G401.6 (cell line): ENCODE data around the gene LRRFIP1.
"Not testable (repeated sequence)": the region's sequence is repeated elsewhere in the genome, so short reads cannot be mapped to it uniquely, and the experiment has no call there.

Source experiments
- FAIRE-seq: peaks from 2 replicates; lab custom pipeline; 2012; peaks lifted over from hg19 to GRCh38; lab: Jason Lieb, UNC

Gene LRRFIP1

GRCh38 chr2:237627441-237628246 lies at the start of gene LRRFIP1:
LRRFIP1 (plus strand) TSS chr2:237627587; CDS start chr2:237627645, 58 bp downstream.
- no peak for FAIRE-seq

DNA sequence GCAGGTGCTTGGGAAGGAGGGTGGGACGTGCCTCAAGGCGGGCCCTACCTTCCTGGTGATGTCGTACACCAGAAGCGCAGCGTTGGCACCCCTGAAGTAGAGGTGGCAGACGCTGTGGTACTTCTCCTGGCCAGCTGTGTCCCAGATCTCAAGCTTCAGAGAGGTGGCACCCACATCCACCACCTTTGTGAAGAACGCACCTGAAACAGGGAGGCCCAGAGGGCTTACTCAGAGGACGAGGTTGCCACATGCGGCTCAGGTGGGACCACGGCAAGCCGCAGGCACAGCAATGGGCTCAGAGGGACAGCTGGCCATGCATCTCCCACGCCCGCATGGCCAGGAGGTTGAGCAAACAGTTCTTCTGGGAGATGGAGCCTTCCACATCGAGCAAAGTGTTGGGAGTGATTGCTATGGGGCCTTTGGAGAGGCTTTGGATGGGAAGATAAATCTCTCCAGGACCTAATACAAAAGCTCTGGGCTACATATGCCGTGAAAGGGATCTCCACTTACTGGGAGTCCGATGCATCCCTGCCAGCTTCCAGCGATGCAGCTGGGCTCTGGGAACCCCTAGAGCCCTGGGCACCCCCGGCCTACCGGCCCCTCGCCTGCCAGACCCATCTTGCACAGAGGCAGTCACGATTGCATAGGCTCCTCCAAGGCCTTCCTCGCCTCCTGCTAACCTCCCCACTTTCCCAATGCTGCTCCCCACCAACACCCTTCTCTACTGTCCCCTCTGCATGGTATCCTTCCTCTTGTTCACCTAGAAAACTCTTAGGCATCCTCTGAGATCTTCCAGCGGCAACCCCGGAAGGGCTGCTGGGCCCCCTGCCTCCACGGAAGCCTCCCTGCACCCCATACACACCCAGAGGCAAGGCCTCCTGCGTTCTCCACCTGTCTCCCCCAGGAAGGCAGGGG lies 49.2 kb upstream of the LRRFIP1 start:
- FAIRE-seq = no peak

DNA sequence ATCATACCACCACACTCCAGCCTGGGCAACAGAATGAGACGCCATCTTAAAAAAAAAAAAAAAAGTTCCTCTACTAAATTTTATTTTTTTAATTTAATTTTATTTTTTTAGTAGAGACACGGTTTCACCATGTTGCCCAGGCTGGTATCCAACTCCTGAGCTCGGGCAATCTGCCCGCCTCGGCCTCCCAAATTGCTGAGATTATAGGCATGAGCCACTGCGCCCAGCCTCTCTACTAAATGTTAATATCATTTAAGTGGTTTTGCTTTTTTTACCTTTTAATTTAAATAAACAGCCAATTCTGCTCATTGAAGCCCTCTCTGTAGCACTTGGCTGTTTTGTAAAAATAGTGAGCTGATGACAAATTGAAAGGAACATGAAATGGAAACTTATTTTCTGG lies 46.1 kb upstream of the LRRFIP1 start:
- FAIRE-seq = no peak

DNA sequence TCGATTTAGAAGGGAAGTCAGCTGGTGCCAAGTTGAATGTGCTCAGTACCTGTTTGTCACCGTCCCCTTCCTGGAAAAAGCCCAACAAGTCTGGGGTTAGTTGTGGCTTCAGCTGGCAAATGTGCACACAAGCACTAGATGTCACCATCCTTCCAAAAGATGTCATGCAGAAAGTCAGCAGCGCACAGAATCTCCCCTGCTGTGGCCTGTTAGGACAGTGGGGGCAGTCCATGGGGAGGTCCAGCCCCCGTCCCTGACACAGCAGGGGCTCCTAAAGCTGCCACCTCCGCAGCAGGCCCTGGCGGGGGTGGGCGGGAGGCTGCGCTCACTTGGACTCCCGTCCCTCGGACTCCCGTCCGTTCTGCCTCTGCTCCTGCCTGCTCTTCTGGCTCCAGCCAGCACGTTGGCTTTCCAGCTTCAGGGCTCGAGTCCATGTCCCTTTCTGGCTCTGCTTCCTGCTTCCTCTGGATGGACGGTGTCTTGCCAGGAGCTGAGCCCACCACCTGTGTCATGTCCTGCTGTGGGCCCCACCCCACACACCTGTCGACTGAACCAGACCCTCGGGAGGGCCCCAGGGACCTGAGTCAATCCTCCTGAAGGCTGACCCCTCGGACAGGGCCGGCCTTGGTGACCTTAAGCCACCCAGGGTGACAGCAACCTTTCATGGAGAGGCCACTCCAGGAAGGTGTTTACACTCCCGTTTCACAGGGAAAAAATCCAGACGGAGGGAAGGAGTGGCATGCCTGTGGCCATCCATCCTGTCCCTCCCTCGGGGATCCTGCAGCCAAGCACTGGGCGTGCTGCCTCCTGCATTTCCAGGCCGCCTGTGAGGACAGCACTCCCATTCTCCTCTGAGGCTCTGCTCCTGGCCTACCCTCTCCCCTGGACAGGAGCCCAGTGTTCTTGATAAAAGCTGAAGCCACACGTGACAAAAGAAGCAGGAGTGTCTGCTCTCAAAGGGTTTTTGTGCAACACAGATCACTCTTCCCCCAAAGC lies 45.3 kb upstream of the LRRFIP1 start:
- FAIRE-seq = no peak

DNA sequence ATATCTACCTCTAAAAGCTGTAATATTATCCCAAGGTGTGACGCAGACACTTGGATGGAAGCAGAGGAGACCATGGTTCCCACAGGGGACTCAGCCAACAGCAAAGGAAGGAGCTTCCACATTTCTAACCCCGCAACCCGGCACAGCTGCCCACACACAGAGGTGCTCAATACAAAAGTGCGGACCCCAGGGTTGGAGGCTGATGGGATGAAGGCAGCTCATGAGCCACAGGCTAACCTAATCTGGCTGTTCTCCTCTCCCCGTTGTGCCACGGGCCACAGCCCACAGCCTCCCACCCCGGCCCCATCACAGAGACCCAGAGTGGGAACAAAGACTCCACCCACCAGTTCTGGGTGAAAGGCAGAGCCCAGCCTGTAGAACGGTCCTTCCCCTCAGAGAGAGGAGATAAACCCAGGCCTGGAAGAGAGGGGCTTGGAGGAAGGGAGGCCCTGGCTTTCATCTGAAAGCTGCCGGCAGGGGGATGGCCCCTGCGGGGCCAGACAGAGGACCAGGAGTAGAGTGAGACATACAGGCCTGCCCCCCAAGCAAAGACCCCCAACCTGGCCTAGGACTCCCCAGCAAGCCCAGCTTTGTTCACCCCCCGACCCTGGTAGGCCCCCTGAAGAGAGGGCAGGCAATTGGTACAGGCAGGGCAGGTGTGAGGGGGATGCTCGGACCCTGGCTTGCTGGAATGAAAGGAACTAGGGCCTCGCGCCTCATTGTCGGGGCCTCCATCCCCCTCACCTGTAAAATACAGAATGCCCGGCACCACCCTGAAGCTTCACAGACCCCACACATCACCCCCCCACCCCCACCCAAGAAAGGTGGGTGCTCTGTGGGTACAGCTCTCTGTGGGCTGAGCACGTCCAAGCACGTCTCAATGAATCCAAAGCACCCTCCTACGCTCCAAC lies 43.7 kb upstream of the LRRFIP1 start:
- FAIRE-seq = no peak

DNA sequence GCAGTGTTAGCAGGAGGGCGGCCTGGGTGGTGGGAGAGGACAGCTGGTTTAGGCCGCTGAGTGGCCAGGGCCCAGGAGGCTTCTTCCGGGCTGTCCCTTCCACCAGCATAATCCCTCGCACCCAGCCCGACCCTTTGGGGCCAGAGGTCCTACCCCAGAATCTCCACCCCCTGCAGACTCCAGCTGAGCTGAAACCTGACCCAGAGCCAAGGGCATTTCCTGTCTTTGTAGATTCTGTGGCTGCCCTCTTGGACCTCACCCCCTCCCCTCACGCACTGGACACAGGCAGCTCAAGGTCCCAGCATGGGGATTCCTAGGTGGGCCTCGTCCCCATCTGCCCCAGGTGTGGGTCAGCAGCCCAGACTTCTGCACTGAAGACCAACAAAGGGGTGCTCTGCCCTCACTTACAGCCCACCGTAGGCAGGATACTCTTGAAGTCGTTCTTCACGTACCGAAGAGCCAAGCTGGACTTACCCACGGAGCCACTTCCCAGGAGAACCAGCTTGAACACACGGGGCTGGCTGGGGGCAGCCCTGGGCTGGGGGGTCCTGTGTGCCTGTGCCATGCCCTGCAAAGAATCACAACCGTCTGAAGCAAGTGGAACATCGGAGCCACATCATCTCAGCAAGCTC lies 41.7 kb upstream of the LRRFIP1 start:
- FAIRE-seq = no peak

DNA sequence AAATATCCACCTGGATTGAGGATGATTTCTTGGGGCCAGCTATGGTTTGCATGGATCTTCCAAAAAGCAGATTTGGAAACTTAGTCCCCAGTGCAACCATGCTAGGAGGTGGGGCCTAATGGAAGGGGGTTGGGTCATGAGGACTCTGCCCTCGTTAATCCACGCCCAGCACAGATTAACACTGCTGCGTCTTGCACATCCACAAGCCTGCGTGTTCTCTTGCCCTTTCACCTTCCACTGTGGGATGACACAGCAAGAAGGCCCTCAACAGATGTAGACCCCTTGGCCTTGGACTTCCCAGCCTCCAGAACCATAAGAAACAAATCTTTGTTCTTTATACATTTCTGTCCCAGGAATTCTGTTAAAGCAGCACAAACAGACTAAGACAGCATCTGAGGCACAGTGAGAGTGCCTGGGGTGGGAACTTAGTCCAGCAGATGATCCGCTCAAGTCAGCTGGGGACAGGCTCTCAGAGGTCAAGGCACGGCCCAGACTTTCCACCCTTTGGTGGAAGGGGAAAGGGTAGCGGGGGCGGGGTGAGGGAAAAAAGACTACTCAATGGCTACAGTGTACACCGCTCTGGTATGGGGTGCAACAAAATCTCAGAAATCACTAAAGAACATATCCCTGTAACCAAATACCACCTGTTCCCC lies 39.2 kb upstream of the LRRFIP1 start:
- FAIRE-seq = no peak

GRCh38 chr2:237590272-237591140 lies 36.9 kb upstream of the LRRFIP1 start, which contains the start of gene RAB17:
RAB17 (minus strand) TSS chr2:237590734; CDS start chr2:237586154, 4,580 bp downstream.
- FAIRE-seq = no peak

DNA sequence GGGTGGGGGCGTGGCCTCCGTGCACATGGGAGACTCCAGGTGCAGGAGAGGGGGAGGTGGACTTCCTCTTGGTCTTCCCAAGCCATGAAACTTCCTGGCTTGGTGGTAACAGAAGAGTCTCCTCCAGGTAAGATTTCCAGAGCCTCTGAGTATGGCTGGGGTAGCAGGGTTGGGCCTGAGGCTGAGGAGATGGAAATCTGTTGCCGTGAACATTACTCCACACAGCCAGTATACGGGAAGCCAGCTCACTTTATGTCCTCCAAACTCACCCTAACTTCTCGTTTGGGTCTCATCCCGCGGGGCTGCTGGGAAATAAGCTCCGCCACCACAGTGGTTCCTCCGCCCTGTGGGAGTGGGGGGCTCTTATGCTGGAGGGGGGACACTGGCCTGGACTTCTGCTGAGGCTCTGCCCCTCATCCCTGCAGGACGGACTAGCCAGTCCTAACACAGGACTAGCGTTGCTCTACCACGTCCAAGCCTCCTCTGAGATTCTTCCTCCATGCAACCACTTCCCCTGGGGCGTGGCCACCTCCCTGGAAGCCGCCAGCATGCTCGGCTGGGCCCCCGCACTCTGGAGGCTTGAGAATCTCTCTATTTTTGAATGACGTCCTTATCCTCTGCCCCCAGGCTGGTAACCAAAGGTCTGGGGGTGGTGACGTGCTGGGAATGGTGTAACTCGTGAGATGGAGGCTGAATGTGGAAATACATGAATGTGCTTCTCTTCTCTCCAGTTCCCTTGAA lies 36.1 kb upstream of the LRRFIP1 start:
- no peak for FAIRE-seq

- no peak for FAIRE-seq
Observed at GRCh38 chr2:237592425-237592980, 34.9 kb upstream of the LRRFIP1 start.

GRCh38 chr2:237593036-237593435 lies 34.4 kb upstream of the LRRFIP1 start:
- no peak for FAIRE-seq

- no peak for FAIRE-seq
Observed at GRCh38 chr2:237593596-237594320, 33.6 kb upstream of the LRRFIP1 start.

GRCh38 chr2:237594514-237594871 lies 32.9 kb upstream of the LRRFIP1 start:
- FAIRE-seq = no peak

GRCh38 chr2:237595829-237596519 lies 31.4 kb upstream of the LRRFIP1 start:
- FAIRE-seq = not testable (repeated sequence)

DNA sequence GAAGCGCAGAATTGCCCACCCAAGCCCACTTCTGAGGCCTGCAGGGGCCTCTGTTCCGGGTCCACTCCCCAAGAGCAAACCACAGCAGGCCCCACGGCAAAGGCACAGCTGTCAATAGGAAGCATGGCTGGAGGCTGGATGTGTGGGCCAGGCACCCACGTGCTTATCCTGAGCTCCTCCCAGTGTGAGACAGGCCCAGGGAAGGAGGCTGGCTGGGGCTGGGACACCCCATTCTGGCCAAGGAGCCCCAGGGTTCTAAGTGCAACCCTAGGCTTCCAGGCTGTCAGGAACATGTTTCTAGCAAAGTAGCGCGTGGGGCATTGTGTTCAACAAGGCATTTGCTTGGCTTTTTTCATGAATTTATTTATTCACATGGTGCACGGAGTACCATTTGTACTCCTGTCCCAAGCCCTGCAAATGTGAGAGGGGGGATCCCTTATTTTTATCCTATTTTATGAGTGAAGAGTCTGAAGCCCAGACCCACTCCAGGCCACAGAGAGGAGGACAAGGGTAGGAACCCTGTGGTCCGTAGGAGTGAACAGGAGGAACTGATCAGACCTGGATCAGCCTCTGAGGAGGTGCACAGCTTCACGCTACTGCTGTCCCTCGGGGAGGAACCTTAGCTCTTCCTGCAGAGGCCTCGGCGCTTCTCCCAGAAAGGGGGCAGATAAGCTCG lies 30.7 kb upstream of the LRRFIP1 start:
- FAIRE-seq = no peak
